SHP77 (cell line): ENCODE data around the gene AOX1.
"Not testable (repeated sequence)": the region's sequence is repeated elsewhere in the genome, so short reads cannot be mapped to it uniquely, and the experiment has no call there.

ENCODE experiments used
- DNase-seq, 2 experiments: peaks; one replicate each; lab custom pipeline; 2025; lab: John Stamatoyannopoulos, UW

The AOX1 gene

DNA sequence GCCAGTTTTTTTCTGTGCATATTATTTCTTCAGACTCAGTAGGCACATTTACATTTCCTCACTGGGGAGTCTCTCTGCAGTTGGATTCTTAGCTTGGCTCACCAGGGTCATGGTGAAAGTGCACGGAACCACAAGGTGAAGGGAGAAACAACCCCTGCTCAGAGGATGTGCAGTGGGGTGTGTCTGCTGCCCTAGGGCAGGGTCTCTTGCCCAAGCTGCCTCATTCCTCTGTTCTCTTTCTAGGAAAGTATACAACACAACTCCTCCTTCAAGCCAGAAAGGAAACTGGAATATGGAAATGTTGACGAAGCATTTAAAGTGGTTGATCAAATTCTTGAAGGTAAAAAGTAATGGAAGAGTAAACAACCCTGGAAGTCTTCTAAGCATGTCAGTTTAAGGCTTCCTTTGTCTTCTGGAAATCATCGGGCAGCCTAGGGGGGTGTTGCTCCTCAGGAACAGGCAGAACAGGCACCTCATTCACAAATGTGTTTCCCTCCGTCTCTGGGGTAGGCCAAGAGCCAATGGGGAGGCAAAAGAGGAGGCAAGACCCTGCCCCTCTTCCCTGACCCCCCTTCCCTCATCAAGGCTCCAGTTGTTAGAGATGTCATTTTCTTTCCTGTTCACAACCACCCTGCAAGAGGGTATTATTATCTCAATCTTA, 41.4 kb downstream of the AOX1 start:
- DNase-seq: no peak

DNA sequence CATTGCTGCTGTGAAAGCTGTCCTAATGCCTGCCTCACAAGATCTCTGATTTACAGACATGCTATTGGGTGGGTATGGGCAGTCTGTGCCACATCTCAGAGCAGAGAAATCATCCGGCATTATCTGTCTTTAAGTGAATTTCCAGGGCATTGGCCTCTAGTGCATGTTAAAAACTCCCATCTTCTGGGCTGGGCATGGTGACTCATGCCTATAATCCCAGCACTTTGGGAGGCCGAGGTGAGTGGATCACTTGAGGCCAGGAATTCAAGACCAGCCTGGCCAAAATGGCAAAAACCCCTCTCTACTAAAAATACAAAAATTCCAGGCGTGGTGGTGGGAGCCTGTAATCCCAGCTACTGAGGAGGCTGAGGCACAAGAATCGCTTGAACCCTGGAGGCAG, 42.6 kb downstream of the AOX1 start:
- DNase-seq: not testable (repeated sequence)

DNA sequence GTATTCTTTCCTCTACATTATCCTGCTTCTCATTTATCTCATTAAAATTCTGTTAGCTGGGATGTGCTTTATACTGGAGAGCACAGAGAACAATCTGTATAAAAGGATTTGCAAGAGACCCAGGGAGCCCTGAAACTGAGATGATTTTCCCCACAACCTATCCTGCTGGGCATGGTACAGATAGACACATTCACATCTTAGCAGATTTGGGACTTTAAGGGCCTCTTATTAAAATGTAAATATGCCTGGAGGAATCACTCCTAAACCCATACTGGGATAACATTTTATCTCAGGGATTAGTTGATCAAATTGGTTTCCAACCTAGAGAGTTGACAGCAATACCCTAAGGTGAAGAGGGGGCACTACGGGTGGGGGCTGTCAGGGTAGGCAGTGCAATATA, 45.5 kb downstream of the AOX1 start:
- DNase-seq: no peak

DNA sequence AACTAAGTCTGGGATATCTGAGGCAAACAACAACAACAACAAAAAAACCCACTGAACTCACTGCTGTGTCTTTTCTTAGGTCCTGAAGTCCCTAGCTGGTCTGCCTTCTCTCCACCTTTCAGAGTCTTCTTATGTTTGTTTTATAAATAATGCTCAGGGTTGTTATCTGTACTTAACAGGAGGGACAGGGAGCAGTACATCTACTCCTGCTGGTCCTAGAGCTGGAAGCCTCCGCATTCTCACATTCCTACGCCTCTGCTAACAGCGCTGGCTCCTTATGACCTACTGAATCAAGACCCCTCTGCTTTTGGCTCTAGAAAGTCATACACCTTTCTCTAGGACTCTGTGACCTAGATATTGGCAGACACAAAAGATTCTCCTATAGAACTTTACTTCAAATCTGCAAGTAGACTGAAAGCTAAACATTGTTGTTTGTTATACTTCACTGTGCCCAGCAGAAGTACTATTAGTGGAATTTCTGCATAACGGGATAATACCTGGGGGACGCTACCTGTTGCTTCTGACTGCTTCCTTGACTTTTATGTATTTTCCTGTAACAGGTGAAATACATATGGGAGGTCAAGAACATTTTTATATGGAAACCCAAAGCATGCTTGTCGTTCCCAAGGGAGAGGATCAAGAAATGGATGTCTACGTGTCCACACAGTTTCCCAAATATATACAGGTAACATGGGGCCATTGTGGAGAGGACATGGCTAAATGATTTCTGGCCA, 48.6 kb downstream of the AOX1 start:
- no peak for DNase-seq

DNA sequence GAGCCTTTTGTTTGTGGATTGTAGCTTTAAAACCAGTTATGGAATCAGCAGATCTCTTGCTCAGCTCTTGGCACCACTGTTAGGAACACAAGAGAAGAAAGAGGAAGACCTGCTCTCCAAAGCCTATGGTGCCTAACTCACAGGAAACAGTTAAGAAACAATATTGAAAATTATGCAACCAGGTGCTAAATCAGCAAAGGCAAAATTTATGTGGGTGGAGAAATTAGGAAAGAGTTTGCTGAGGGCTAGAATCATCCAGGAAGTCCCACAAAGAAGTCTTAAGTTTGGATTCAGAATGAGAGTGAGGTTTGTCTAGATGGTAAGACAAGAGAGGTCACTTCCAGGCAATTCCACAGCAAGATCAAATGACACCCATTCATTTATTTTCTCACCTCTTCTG, 49.4 kb downstream of the AOX1 start:
- no peak for DNase-seq

DNA sequence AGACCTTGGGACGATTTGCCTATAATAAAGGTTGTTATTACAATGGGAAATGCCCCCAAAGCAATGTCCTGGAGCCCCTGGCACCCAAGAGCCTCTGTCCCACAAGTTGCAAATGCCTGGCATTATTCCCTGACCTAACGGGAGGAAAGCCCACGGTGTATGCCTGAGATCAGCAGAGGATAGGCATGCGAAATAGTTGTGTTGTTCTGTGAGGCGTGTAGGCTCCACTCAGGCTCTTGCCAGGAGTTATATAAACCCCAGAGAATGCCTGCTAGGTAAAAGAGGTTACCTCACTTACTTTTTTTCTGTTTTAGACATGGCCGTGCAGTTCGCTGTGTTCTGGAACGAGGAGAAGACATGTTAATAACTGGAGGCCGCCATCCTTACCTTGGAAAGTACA, 52.1 kb downstream of the AOX1 start:
- no peak for DNase-seq

DNA sequence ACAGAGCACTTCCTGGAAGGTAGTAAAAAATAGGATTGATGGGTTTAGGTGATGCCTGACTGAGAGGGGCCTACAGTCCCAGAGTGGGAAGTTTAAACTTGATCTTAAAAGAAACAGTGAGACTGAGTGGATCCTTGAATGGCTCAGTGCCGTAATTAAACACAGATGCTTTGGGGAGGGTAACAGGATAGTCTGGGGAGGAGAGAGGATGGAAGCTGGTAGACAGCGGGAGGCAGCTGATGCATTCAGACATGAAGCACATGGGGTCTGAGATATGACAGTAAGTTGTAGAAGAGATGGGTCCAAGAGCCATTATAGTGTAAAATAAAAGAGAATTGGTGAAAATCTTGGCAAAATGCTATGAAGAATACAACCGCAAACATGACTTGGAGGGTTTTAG, 54.4 kb downstream of the AOX1 start:
- no peak for DNase-seq

DNA sequence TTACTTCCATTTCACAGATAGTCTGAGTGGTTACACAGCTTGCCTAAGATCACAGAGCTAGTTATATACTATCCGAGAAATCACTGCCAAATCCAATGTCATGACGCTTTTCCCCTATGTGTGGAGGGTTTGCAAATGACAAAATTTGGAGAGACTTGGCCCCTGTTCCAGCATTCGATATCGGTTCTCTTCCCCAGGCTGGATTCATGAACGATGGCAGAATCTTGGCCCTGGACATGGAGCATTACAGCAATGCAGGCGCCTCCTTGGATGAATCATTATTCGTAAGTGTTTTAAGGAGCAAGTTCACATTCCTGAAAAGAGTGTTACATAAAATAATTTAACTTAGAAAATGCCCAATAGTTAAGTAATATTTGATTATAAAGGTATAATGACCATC, 55.1 kb downstream of the AOX1 start:
- no peak for DNase-seq

DNA sequence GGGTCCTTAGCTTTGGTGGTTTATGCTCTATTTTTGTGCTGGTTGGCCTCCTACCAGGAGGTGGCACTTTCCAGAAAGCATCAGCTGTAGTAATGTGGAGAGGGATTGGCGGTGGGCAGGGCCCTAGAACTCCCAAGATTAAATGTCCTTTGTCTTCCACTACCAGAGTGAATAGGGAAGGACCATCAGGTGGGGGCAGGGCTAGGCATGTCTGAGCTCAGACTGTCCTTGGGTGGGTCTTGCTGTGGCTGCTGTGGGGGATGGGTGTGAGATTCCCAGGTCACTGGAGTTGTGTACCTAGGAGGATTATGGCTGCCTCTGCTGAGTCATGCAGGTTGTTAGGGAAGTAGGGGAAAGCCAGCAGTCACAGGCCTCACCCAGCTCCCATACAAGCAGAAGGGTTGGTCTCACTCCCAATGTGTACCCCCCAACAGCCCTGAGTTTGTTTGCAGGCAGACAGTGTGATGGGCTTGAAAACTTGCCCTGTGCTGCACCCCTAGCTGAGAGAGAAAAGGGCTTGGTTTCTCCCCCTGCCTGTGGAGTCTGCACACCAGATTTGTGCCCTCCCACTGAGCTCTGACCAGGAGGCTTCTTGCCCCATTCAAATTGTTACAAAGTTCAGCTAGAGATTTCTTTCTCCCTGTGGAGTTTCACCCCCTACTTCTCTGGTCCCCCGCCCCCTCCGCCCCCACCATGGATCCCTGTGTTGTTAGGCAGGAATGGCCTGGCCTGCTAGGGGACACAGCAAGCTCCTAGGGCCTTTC, 62.9 kb downstream of the AOX1 start:
- DNase-seq: not testable (repeated sequence)

DNA sequence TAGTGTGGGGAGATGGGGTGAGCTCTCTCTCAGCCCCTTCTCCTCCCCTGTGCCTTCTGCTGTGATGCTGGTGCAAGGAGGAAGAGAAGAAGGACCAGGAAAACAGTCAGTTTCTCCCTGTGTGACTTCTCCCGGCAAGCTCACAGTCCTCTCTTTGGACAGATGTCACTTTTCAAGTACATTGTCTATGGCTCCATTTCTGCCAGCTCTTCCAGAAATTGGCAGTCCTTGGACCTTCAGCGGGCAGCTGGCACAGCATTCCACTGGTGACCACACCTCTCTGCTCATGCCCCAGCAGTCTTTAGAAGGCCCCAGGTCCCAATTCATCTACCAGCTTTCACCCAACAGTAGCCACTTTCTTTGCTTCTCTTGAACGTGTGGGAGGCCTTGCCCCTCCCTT, 63.9 kb downstream of the AOX1 start:
- DNase-seq: no peak

DNA sequence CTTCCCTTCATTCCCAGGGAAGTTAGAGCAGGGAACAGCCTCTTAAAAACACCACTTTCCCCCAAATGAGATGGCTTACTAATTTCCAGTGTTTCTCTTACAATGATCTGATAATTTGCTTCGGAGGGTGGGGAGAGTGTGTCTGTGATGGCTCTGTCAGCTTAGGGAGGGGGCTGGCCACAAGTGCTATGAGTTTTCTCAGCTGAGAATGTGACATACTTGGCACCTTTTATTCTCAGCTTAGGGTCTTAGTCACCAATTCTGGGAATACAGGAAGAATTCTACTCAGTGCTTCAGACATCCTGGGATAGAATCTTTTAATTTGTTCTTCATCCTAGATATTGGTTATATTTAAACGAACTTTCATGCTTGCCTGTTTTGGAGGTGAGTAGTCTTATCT, 64.4 kb downstream of the AOX1 start:
- no peak for DNase-seq

DNA sequence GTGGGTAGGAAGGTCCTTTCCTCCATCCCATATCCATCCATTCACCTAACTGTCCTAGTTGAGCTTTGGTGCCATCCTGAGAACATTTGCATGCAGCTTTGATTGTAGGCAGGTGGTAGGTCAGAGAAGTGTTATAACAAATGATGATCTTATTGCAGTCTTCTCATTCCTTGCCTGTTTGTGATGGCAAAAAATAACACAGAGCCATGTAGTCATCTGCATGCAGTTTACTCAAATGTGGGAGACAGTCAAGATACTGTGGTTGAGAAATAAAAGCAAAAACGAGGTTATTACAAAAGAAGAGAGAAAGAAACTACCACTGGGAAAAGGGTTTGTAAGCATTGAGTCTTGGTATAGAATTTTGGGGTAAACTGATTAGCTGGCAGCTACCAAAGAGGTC, 66.3 kb downstream of the AOX1 start:
- DNase-seq: no peak

DNA sequence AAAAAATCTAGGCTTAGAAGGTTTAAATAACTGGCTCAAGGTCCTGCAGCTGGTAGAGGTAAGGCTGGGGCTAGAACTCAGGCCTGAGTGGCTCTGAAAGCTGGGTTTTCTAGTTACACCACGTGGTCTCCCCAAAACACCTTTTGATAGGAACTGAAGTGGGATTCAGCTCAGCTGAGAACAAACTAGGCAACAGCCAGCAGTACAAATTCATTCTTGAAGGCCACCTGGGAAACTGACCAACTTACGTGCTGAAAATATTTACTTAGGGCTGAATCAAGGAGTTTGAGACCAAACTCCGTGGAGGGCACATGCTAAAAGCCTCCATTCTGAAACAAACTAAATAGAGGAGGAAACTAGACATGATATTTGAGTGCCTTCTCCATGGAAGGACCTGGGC, 67.2 kb downstream of the AOX1 start:
- no peak for DNase-seq

DNA sequence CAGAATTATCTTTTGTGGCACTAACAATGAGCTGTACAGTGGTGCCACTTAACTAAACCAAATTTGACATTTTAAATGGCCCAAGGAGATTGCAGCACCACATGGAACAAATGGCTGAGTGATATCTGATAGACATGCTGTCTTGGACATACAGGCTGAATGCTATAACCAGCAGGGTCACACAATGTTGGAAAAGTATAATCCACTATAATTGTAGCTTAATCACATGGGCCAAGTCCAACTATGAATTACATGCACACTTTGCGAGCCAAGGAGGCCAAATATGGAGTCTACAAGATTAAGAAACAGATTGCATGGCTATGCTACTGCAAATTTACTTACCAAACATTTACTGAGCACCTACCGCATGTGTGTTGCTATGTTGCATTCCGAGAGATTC, 69.0 kb downstream of the AOX1 start:
- no peak for DNase-seq

DNA sequence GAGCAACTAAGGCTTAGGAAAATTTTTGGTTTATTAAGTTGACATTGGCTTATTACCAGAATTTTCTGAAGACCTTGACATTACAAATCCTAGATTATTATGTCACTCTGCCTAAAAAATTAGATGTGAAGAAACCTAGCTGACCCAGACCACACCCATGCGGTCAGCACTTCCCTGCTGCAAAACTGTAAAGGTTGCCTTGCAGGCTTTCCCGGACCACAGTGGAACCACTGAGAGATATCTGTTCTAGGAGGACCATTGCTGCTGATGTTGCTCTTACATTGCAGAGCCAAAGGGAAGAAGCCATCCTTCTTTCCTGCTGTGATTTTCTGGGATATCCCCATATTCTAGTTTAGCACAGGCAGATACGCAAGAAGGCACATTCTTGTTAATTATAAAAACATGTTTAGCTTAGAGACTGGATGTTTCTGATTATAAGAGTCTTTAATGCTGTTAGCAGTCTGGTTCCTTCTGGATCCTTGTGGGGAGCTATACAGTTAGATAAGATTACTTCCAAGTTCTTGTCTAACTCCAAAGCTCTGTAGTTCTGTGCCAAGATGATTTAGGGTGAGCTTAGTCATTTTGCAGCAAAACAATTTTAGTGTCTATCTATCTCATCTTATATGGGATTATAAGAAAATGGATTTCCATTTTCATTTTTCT, 70.2 kb downstream of the AOX1 start:
- no peak for DNase-seq

DNA sequence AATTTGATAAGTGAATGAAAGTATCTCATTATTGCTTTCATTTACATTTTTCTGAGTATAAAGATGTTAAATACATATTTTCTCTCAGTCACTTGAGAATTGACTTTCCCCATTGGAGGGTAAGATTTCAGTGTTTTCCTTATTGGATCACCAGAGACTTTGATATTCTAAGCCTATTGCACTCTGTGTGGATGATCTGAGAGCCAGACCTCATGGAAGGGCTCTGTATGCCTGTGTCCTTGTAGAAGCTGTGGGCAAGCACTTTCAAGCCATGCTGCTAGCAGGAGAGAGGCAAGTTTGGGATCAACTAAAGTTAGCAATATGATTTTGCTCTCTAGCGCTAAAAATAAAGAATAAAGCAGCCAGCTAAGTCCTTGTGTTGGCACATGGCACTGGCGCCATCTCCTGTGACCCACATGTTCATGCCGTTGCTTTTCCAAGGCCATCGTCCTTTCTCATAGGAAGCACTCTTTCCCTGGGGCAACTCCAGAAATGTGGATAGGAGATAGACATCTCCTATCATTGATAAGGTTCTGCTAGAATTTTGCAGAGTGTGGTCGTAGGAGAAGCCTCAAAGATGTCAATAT, 72.6 kb downstream of the AOX1 start:
- no peak for DNase-seq

DNA sequence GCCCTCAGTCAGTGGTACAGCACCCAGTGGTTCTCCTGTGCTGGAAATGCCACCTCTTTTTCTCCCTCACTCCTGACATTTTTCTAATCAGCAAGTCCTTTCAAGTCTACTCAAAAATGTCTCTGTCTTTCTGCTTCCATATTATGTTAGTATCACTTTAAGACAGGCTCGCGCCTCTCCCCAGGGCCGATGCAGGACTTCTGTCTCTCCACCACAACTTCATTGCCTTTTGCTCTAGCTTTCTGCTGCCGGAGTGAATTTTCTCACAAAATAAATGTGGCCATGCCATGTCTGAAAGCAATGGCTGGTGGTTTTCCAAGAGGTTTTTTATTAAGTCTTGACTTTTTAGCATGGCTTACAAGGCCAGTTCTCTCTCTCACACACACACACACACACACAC, 73.6 kb downstream of the AOX1 start:
- no peak for DNase-seq

DNA sequence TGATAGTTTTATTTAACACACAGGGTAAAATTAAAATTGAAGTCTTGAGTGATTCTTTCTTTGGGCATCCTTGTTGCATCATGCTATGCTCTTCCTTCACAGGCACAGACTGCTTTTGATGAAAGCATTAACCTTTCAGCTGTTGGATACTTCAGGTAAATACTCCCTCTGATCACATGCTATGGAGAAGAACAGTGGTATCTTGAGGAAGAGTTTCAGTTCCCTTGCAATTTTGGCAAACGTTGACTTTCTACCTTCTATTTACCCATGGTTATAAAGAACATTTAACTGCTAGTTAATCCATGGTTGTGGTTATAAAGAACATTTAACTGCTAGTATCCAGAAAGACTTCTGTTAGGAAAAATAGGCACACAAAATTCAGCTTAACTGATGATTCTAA, 75.7 kb downstream of the AOX1 start:
- no peak for DNase-seq

DNA sequence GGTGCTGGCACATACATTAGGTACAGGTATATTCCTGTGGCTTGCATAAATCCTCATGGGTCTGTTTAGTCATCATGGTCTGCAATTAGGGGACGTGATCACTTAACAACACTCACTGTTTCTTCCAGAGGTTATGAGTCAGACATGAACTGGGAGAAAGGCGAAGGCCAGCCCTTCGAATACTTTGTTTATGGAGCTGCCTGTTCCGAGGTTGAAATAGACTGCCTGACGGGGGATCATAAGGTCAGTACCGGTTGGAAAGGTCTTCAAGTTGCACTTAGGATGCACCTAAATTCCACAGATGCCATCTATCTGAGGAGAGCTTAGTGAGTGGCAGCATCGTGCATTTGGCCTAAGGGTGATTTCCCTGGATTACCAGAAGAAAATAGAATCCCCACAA, 76.9 kb downstream of the AOX1 start:
- DNase-seq: no peak

DNA sequence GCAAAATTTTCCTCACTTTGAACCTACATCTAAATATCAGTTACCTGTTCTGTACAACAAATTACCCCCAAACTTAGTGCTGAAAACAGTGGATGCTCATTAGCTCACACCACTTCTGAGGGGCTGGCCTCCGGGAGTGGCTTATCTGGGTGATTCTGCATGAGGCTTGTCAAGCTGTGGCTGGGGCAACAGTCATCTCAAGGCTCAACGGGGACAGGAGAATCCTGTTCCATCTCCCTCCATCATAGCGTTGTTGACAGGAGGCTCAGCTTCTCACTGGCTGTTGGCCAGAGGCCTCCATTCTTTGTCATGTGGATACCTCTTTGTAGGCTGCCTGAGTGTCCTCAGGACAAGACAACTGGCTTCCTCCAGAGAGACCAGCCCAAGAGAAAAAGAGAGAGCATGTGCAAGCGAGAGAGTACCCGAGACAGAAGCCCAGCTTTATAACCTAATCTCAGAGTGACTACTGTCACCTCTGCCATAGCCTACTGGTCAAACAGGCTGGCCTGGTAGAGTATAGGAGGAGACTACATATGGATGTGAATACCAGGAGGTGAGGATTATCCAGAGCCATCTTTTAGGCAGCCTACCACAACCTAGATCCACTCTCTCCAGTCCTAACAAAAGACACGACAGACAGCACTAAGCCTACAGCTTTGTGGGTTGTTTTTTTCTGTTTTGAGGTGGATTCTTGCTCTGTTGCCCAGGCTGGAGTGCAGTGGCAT, 79.1 kb downstream of the AOX1 start:
- DNase-seq: no peak

DNA sequence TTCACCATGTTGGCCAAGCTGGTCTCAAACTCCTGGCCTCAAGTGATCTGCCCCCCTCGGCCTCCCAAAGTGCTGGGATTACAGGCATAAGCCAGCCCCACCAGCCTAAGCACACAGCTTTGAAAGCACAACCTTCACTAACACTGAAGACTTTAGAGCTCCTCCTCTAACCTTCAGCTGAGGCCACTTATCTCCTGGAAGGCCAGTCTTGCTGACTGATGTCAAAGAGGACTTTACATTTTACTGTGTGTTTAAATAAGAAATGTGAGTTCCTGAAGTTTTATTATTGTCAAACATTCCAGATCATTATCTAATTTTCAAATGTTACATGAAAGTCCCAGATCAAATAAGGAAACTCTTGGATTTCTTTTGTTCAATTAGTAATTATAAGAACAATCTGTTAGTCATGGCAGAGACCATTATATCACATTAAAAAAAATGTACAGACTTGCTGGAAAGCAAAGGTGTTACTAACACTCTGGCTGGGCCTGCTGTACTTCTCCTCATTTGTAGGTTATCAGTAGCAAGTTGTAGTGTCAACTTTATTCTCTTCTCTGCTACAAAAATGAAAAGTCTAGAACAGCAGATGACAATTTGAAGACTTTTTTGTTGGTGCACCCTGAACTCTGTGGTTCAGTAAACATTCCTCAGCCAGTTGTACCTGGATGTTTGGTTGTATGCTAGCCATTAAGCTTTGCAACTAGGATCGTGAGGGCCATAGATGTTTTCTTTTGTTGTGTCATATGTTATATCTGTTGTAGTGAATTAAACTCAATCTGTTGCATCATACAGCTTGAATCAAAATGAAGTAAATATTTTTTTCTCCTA, 80.0 kb downstream of the AOX1 start:
- no peak for DNase-seq
